PC-3 (cell line): ENCODE data around the gene TMEM164.

Experiments used
- EZH2phosphoT487 ChIP-seq: fragments of 300-600 bp; sonication (generic); IDR thresholded peaks from 2 replicates; pipeline ENCODE4 v1.6.1; 2018; ENCODE audit warnings: mild to moderate bottlenecking, antibody characterized with exemption, low read length, borderline replicate concordance
- TF ChIP-seq, protein P1 (sequence below): fragments of 300-600 bp; sonication (generic); conservative IDR thresholded peaks from 2 replicates; pipeline ENCODE4 v1.5.1; 2017; ENCODE audit warnings: antibody characterized with exemption, low read depth, mild to moderate bottlenecking, low read length

DNA sequence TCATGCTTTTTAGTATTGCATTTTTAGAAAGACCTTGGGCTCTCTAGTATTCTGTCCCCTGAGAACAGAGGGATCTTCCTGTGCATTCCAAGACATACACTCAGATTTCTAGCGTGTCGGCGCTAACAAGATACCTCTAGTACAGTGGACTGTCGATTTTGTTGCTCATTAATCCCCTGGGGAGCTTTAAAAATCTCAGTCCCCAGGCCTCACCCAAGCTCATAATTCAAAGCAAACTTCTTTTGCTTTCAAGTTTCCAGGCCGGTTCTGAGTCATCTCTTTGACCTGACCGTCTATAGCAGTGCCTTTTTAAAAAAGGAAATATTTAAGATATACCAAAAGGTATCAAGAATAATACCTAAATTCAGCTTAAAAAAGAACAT, 178.0 kb downstream of the TMEM164 start:
- TF ChIP-seq, protein P1, sequence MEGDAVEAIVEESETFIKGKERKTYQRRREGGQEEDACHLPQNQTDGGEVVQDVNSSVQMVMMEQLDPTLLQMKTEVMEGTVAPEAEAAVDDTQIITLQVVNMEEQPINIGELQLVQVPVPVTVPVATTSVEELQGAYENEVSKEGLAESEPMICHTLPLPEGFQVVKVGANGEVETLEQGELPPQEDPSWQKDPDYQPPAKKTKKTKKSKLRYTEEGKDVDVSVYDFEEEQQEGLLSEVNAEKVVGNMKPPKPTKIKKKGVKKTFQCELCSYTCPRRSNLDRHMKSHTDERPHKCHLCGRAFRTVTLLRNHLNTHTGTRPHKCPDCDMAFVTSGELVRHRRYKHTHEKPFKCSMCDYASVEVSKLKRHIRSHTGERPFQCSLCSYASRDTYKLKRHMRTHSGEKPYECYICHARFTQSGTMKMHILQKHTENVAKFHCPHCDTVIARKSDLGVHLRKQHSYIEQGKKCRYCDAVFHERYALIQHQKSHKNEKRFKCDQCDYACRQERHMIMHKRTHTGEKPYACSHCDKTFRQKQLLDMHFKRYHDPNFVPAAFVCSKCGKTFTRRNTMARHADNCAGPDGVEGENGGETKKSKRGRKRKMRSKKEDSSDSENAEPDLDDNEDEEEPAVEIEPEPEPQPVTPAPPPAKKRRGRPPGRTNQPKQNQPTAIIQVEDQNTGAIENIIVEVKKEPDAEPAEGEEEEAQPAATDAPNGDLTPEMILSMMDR, result no peak
- no peak for TF ChIP-seq EZH2phosphoT487
